ENCODE results near the gene TTC9.
"Not testable (repeated sequence)": the region's sequence is repeated elsewhere in the genome, so short reads cannot be mapped to it uniquely, and the experiment has no call there.

Gene TTC9

DNA sequence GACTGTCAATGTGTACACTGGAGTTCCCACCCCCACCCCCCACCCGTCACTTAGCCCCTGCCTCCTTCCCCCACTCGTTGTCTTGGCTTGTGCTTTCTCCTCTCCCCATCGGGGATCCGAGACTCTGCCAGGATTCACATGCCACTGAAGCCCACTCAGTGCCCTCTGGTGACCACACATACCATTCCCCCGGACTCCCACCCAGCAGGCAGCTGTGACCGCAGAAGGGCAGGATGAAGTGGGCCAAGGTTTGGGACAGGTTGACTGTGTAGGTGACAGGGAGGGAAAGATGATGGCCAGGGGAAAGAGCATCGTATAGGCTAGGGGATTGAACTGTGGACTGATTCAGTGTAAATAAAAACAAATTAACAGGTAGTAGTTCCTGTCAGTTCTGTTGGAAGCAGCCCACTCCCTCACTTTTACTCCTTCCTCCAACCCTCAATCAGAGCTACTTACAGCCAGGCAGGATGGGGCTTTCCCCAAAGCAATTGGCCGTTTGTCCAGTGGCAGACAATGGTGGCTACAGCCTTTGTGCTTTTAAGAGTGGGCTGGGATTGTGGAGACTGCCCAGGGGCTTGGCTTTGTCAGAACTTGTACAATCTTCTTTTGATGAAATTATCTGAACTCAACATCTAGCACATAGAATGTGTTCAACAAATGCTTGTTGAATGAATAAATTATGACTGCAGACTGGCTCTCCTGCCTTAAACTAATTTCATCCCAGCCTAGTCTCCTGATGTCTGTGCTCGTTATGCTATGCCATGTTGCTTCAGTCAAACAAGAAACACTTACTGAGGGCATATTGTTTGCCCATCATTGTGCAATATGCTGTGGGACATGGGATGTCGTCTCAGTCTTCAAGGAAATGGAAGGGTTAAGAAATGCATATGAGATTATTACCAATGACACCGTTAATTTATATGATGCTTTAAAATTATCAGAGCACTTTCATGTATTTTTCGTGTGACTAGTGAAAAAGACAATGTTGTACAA is 30.2 kb downstream of the TTC9 start:
- H3K4me3 ChIP-seq (ENCODE audit: low read depth, low read length) = no peak overlapping the region

DNA sequence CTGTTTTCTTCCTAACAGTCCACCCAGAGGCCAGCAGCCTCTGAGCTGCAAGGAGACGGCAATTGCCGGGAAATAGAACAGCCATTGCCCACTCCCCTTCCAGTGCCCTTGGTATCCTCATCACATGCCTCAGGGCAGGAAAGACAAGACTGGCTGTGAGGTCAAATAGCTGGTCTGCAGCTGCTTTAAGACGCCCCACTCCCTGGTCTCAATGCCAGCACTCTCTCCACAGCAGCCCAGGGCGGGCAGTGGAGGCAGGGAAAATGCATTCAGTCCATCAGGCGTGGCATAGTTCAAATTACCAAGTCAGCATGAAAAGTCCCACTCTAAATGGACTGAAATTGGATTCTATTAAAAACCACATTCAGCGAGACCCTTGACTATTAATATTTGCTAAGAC is 35.6 kb downstream of the TTC9 start:
- H3K4me3 ChIP-seq (ENCODE audit: low read depth, low read length) = no peak overlapping the region

DNA sequence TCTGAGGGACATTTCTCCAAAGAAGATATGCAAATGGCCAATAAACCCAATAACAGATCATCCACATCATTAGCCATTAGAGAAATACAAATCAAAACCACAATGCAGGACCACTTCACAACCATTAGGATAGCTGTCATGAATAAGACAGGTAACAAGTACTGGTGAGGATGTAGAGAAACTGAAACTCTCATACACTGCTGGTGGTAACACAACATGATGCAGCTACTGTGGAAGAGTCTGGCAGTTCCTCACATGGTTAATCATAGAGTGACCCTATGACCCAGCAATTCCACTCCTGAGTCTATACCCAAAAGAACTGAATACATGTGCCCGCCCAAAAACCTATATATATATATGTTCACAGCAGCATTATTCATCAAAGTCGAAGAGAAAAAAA is 39.0 kb downstream of the TTC9 start:
- no peak overlapping the region for H3K4me3 ChIP-seq (ENCODE audit: low read depth, low read length)

DNA sequence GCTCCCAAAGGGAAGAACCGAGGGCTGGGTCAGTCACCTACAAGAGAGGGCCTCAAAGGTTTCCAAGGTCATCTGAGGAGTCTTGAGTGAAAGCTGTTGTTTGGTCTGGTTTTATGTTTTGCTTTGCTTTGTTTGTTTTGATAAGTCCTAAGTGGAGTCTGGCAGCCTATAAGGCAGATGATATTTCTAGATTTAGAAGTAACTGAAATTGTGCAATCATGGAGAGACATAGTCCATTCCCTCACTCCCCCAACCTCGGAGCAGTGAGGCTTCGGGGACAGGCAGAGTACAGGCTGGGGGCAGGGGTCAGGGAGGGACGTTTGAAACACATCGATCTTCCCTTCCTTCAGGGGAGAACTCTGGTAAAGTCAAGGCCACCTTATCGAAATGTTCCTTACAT is 42.3 kb downstream of the TTC9 start:
- H3K4me3 ChIP-seq (ENCODE audit: low read depth, low read length) = no peak overlapping the region

DNA sequence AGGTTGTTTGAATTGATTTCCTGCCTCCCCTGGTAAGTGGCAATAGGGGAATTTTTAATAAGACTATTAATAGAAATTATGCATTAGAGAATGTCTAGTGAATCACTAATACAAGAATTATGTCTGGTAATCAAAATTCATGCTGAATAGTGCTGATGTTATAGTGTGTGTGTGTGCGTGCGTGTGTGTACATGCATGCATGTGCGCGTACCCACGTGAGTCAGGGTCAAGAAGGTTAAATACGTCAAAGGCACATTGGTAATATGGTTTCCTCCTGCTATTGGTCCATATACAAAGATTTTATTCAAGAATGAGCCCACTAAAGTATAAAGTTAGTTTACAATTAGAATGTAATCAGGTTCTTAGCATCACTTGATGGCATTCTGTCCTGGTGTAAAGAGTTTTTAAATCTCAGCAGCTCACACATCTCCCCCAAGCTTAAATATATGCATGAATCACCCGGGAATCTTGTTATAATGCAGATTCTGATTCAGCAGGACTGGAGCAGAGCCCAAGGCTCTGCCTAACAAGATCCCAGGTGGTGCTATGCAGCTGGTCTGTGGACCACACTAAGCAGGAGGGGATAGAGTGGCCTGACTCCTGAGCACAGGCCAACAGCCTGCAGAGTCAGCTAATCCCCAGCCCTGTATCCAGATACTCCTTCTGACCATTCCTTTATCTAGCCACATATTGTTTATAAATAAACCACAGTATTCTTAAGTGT is 43.9 kb downstream of the TTC9 start:
- no peak overlapping the region for H3K4me3 ChIP-seq (ENCODE audit: low read depth, low read length)

DNA sequence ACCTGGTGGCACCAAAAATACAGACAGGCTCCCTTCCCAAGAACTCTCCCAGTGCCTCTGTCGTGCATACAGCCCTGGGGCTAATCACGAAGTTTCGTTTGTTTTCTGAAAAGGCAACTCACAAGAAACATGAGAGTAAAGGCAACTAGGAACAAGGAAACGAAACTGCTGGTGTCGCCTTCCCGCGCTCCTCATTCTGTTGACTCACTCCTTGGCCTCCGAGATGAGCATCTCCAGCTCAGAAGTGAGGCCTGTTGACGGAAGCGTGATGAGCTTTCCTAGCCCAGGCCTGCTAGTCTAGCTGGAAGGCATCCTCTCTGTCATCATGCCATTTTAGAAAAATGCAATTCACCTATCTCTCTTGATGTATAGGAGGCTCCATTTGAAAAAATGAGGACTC is 50.5 kb downstream of the TTC9 start:
- H3K4me3 ChIP-seq (ENCODE audit: low read depth, low read length) = no peak overlapping the region

DNA sequence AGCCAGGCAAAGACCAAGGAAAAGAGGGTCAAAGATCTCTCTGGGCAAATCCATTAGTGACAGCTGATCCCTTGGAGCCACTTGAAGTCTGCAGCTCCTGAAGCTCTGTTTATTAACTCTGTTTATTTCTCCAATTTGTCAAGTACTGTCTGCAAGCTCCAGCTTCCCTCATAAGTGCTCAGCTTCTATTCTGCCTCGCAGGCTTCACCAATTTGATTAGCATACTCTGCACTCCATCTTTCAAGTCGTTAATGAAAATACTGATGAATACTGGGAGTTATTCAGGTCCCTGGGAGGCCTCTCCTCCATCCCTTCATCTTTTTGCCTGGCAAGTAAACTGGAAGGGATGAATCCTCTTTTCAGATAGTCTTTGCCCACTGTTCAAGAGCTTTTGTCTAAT is 54.3 kb downstream of the TTC9 start:
- no peak overlapping the region for H3K4me3 ChIP-seq (ENCODE audit: low read depth, low read length)

DNA sequence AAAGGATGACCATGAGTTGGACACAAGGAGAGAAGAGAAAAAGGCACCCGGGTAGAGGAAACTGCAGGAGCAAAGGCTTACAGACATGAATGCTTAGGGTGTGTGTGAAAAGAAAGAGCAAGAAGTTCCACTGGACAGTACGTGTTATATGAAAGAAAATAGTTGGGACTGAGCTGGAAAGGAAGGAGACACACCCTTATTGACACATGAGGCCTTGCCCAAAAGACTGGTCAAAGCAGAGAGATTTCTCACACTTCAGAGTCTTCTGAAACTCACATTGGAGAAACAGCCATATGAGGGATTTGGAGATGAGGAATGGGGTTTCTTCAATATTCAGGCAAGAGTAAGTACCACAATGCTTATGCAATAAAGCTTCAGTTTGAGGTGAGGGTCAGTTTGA is 56.0 kb downstream of the TTC9 start:
- no peak overlapping the region for H3K4me3 ChIP-seq (ENCODE audit: low read depth, low read length)

DNA sequence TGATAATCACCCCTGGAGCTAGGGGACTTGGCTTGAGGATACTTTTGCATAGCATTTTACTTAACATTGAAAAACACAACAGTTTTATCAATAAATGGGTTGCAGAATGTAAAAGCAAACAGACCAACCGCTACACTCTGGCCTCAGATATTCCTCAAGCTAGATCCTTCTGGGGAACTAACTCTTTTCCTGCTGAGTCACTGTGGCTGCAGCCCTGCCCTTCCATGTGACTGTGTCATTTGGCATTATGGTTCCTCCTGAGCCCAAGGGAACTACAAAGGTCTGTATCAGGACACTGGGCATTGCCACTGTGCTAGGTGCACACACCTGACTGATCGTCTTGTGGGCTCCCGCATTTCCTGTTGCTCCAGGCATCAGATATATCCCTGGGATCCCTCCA is 56.6 kb downstream of the TTC9 start:
- no peak overlapping the region for H3K4me3 ChIP-seq (ENCODE audit: low read depth, low read length)

DNA sequence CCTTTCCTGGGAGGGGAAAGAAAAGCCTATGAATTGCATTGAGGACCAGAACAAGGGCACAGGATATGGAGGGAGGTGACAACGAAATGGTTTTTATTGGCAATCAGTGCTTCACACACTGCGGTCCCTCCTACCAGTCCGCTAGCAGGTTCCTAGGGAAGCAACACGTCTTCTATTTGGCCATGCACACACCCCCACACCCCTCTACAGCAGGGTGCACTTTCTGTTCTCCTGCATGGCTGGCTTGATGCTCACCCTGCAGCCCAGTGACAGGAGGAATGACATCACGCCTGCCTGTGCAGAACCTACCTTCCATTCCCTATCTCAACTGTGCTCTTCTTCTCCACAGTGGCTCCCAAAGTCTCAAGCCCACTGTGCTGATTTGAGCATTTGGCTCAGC is 57.9 kb downstream of the TTC9 start:
- no peak overlapping the region for H3K4me3 ChIP-seq (ENCODE audit: low read depth, low read length)

DNA sequence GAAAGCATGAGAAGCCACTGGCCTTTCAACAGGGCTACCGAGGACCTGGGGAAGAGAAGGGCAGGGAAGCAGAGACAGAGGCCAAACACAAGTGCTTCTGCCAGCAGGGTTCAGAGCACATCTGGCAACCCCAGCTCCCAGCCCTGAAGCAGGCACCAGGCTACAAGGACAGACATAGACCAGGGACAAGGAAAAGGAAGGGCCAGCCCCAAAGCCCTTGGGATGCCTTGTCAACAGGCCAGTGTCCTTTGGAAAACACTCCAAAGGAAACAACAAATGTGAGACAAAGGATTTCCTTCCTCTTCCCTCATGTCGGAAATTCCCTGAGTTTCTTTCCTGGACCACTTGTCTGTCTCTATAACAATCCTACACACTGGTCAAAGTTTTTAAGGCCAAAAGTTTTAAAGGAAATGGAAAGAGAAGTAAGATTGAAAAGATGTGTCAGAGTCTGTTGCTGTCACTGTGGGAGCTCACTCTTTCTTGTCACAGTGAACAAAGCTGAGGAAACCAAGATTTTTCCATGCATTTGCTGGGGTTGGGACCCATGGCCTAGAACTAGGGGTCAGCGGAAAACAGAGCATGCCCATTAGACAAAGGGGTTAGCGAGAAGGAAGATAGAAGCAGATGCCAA is 59.4 kb downstream of the TTC9 start:
- H3K4me3 ChIP-seq (ENCODE audit: low read depth, low read length) = no peak overlapping the region

DNA sequence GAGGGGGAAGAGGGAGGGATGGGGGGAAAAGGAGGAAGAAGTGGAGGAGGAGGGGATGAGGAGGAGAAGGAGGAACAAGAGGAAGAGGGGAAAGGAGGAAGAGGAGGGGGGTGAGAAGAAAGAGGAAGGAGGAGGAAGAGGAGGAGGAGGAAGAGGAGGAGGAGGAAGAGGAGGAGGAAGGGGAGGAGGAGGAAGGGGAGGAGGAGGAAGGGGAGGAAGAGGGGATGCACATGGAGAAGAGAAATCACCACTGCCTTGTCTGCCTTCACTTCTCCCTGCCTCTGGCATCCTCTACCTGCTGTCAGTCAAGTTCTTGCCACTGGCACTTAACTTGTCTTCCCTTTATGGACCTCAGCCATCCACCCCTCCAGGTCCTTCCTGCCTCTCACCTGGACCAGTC is 59.9 kb downstream of the TTC9 start:
- H3K4me3 ChIP-seq (ENCODE audit: low read depth, low read length) = no peak overlapping the region

DNA sequence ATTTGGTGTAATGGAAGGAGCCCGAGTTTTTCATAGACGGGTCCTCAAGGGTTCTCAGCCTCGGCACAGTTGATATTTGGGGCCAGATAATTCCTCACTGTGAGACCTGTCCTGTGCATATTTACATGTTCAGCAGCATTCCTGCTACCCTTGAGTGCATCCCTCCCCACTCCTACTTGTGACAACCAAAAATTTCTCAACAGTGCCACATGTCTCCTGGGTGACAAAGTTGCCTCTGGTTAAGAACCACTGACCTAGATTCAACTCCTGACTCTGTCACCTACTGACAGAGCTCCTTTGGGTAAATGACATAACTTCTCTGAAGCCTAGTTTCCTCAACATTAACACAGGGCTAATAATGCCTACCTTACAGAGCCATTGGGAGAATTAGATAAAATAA is 60.4 kb downstream of the TTC9 start:
- H3K4me3 ChIP-seq (ENCODE audit: low read depth, low read length) = no peak overlapping the region

DNA sequence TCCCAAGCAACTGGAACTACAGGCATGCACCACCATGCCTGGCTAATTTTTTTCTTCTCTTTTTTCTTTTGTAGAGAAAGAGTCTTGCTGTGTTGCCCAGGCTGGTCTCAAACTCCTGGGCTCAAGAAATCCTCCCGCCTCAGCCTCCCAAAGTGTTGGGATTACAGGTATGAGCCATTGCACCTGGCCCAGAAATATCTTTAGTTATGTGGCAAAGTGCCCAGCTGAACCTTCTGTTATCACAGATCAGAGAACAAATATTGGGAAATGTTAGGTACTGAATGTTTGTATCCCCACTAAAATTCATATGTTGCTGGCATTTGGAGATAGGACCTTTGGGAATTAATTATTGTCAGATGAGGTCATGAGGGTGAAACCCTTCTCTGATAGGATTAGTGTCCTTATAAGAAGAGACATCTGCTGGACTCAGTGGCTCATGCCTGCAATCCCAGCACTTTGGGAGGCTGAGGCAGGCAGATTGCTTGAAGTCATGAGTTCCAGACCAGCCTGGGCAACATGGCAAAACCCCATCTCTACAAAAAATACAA is 62.0 kb downstream of the TTC9 start:
- H3K4me3 ChIP-seq (ENCODE audit: low read depth, low read length) = not testable (repeated sequence)

DNA sequence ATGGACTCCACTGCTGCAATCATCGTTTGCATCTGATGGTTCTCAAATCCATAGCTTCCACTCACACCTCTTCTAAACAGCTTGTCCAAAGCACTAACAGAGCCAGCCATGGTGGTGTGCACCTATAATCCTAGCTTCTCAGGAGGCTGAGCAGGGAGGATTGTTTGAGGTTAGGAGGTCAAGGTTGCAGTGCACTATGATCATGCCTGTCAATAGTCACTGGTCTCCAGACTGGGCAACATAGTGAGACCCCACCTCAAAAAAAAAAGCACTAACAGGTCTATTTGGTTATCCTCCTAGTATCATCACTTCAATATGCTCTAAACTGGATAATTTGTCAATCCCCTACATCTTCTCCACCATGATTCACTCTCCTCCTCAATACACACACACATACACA is 63.2 kb downstream of the TTC9 start:
- H3K4me3 ChIP-seq (ENCODE audit: low read depth, low read length) = no peak overlapping the region

DNA sequence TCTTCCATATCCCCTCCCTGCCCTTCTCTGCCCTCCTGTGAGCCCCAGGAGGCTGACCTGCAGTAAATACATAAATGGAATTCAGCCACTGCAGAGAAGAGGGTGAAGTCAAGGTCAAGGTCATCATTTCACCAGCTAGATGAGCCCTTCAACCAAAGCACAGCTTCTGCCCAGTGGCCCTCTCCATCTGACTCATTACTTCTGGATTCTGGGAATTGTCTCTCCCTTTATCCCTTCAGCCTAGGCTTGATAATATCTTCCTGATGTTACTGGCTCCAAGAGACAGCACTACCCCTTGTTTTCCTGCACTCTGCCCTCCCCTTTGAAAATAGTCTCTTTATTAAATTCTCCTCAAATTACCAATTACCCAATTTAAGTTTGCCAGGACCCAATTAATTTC is 64.5 kb downstream of the TTC9 start:
- no peak overlapping the region for H3K4me3 ChIP-seq (ENCODE audit: low read depth, low read length)

DNA sequence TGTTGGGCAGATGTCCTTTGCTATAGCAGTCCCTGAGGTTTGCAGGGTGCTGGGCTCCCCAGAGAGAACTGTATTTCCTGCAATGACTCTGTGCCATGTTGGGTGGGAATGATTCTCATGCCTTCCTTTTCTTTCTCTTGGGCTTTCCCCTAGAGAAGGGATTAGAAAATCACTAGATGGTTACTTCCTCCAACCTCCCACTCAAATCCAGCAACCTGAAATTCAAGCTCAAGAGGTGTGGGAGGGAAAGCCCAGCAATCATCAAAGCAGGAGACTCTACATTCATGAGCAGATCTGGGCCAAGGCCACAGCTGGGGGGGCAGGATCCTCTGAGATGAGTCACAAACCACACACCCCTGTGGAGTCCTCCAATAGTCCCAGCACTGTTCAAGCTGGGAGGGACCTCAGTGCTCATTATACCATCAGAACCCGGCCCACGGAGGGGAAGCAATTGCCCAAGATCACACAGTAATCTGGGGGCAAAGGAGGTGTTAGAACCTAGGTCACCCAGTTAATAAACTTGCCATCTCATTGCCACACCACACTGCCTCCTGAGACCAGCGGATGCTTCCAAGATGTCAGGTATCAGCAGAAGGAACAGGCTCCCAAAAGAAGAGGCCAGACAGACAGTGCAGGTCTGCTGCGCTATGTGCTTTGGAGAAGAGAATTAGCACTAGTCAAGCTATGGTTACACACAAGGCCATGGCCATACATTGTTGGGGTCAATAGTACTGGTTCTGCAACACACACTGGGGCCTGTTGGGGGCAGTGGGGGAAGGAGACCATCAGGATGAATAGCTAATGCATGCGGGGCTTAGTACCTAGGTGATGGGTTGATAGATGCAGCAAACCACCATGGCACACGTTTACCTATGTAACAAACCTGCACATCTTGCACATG is 65.7 kb downstream of the TTC9 start:
- H3K4me3 ChIP-seq (ENCODE audit: low read depth, low read length) = no peak overlapping the region

DNA sequence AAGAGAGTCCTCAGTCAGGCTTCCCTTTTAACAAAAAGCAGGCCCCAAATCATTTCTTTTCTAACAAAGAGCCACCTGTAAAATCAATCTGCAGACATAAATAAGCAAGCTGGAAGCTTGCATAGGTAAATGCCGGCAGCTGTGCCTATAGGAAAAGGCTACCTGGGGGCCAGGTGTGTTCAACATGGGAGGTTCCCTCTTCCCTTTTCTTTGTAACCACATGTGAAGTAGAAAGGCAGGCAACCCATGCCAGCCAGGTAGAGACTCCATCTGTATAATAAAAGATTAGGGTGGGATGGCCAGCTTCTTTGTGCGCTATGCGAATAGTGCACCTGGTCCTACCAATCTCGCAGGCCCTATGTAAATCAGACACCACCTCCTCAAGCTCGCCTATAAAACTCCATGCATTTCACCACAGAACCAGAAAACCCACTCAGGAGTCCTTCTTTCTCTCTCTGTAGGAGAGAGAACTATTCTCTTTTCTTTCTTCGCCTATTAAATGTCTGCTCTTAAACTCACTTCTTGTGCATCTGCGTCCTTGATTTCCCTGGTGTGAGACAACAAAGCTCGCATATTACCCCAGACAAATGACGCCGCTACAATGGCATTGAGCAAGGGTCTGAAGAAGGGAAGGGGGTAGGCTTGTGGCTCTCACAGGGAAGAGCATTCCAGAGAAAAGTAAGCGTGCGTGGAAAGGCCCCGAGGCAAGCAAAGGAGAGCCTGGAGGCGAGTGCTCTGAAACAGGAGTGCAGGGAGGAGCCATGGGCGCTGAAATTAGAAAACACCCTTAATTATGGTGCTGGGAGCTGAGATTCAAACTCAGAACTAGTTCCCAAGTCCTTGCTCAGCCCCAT is 67.2 kb downstream of the TTC9 start:
- H3K4me3 ChIP-seq (ENCODE audit: low read depth, low read length) = no peak overlapping the region

DNA sequence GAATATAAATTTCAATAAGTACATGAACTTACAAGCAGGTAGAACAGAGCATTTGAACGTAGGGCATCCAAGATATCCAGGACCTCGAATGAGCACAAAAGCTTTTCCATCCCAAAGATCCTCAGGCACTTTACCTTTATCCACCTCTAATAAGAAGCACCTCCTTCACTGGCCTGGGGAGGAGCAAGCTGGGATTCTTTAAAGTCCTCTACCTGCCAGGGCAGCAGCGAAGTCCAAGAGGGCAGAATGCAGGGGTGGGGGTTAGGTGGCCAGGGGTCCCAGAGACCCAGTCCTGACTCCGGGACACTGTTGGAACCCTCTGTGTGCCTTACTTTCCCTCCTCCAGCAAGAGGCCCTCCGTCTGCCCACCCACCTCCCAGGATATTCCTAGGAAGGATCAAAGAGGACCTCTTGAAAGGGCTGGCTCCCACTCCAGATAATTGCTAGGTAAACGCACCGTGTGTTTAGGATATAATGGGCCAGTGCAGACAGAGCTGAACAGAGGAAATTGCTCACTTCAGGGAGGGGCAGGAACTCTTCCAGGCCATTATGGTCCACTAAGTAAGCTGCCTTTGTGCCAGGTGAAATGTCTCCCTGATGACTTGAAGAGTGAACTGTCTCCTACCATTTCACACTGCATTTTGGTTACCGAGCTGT is 68.1 kb downstream of the TTC9 start:
- no peak overlapping the region for H3K4me3 ChIP-seq (ENCODE audit: low read depth, low read length)

Data from iPS-11a (cell line).